Testis (tissue), 3 donors: ENCODE data around the gene CEP350. TPM values are rescaled to one million over a fixed set of nuclear protein-coding genes. Genes with fewer than 3 reads are reported as not detected.

Experiments used
- DNase-seq: peaks from one replicate; pipeline ENCODE4 v3.0.0-alpha.2; 2019
- H3K27ac ChIP-seq, 2 donors: fragments of 200-600 bp; sonication (generic); one replicate each; pipeline ENCODE4 v1.5.1; 2019
- H3K27me3 ChIP-seq: fragments of 200-600 bp; sonication (generic); one replicate; pipeline ENCODE4 v1.5.1; 2019
- H3K36me3 ChIP-seq: fragments of 200-600 bp; sonication (generic); one replicate; pipeline ENCODE4 v1.5.1; 2017; ENCODE audit warnings: low read depth; ENCODE audit errors: missing control alignments
- H3K4me1 ChIP-seq: fragments of 200-600 bp; sonication (generic); one replicate; pipeline ENCODE4 v1.5.1; 2019
- H3K4me3 ChIP-seq, 2 donors: fragments of 200-600 bp; sonication (generic); one replicate each; pipeline ENCODE4 v1.5.1; 2017 to 2019
- H3K9me3 ChIP-seq: fragments of 200-600 bp; sonication (generic); one replicate; pipeline ENCODE4 v1.5.1; 2017
- POLR2A ChIP-seq: fragments of 450-650 bp; IDR thresholded peaks from one replicate; pipeline ENCODE4 v1.6.1; 2017; ENCODE audit warnings: antibody characterized with exemption, mild to moderate bottlenecking, moderate library complexity
- WGBS, 2 donors: methylation state at CpG; one replicate each; pipeline ENCODE4 v1.1.5; 2018; 5-methylcytosine and 5-hydroxymethylcytosine counted together
- intact Hi-C: fragments of 100-400 bp; cut with DNase I; formaldehyde crosslinking; loops from one replicate; pipeline ENCODE4 v1.15.1; 2023; ENCODE audit warnings: low total_unique reads
- polyA plus RNA-seq: library from polyadenylated mRNA; stranded (reverse); fragments of 350-450 nt; fragmentation: Illumina TruSeq; extraction: RNeasy Lipid Tissue Mini Kit (QIAGEN cat#74804); gene quantifications from one replicate; pipeline ENCODE4 v1.2.3, GENCODE V29; 2014; ENCODE audit warnings: low read depth, low replicate concordance; ENCODE audit not compliant: insufficient read depth
- total RNA-seq, 2 donors: library from RNA; depleted of rRNA; stranded (reverse); fragments of >200 nt; gene quantifications; one replicate each; pipeline ENCODE4 v1.2.3, GENCODE V29; 2016
- TF ChIP-seq, protein P1 (sequence below), 3 experiments: fragments of 450-650 bp in 2 of 3; fragments of 200-600 bp in 1 of 3; sonication (generic) in 1 of 3; IDR thresholded peaks; one replicate each; pipeline ENCODE4 v1.5.1; 2016 to 2019; ENCODE audit warnings: antibody characterized with exemption in 3 of 3, mild to moderate bottlenecking in 2 of 3, moderate library complexity in 1 of 3

Gene CEP350
- total and polyA plus RNA-seq, 3 donors from 2014 or later, result 89.4 to 177 (median 104) TPM

GRCh38 chr1:179917601-179918429, 36.8 kb upstream of the CEP350 start:
- TF ChIP-seq, protein P1, sequence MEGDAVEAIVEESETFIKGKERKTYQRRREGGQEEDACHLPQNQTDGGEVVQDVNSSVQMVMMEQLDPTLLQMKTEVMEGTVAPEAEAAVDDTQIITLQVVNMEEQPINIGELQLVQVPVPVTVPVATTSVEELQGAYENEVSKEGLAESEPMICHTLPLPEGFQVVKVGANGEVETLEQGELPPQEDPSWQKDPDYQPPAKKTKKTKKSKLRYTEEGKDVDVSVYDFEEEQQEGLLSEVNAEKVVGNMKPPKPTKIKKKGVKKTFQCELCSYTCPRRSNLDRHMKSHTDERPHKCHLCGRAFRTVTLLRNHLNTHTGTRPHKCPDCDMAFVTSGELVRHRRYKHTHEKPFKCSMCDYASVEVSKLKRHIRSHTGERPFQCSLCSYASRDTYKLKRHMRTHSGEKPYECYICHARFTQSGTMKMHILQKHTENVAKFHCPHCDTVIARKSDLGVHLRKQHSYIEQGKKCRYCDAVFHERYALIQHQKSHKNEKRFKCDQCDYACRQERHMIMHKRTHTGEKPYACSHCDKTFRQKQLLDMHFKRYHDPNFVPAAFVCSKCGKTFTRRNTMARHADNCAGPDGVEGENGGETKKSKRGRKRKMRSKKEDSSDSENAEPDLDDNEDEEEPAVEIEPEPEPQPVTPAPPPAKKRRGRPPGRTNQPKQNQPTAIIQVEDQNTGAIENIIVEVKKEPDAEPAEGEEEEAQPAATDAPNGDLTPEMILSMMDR (IDR thresholded peaks at IDR 0.05), result no peak
- no peak for TF ChIP-seq POLR2A
- WGBS, 2 donors, result 72 to 77% methylated on average over 10 of the region's 10 CpGs
- intact Hi-C loops, result no loop called here
- no peaks in the 10 kb centered on the region for H3K27me3 ChIP-seq
- no peaks in the 10 kb centered on the region for H3K36me3 ChIP-seq
- DNase-seq, result no peak
- no peak overlapping the region for H3K27ac ChIP-seq
- H3K4me3 ChIP-seq, result no peak overlapping the region
- H3K4me1 ChIP-seq, result no peaks in the 10 kb centered on the region
- H3K9me3 ChIP-seq, result no peaks in the 10 kb centered on the region

- Histone ChIP-seq H3K36me3 (no peaks in the 10 kb centered on the region), H3K27ac (no peak overlapping the region), H3K27me3 (no peaks in the 10 kb centered on the region), H3K4me3 (no peak overlapping the region), H3K4me1 (no peaks in the 10 kb centered on the region), H3K9me3 (no peaks in the 10 kb centered on the region)
- TF ChIP-seq, protein P1 (IDR thresholded peaks at IDR 0.05), result no peak
- TF ChIP-seq POLR2A, result no peak
- intact Hi-C loops, result no loop called here
- no peak for DNase-seq
- 50 to 65% methylated on average over 1 of the region's 1 CpG for WGBS, 2 donors
Measured at GRCh38 chr1:179921472-179921871, 33.1 kb upstream of the CEP350 start.

GRCh38 chr1:179921981-179922872, 32.4 kb upstream of the CEP350 start:
- Histone ChIP-seq H3K36me3 (no peaks in the 10 kb centered on the region), H3K4me1 (no peaks in the 10 kb centered on the region), H3K27ac (no peak overlapping the region), H3K9me3 (no peaks in the 10 kb centered on the region), H3K27me3 (no peaks in the 10 kb centered on the region), H3K4me3 (no peak overlapping the region)
- DNase-seq, result no peak
- intact Hi-C loops, result no loop called here
- no peak for TF ChIP-seq POLR2A
- TF ChIP-seq, protein P1 (IDR thresholded peaks at IDR 0.05), result no peak
- 73 to 75% methylated on average over 8 of the region's 8 CpGs for WGBS, 2 donors

- TF ChIP-seq, protein P1 (IDR thresholded peaks at IDR 0.05), result no peak
- TF ChIP-seq POLR2A, result no peak
- no peak overlapping the region for H3K4me3 ChIP-seq
- H3K36me3 ChIP-seq, result no peaks in the 10 kb centered on the region
- no peaks in the 10 kb centered on the region for H3K9me3 ChIP-seq
- H3K4me1 ChIP-seq, result no peaks in the 10 kb centered on the region
- no peaks in the 10 kb centered on the region for H3K27me3 ChIP-seq
- intact Hi-C loops, result no loop called here
- DNase-seq, result no peak
- no peak overlapping the region for H3K27ac ChIP-seq
Measured at GRCh38 chr1:179923029-179923428, 31.6 kb upstream of the CEP350 start.
